GOT3 (cell line): Measurements from ENCODE around the gene RAB34.
A peak's percentile ranks its signal among the peaks of the same experiment; 100 is the strongest.

Experiments used
- DNase-seq: peaks from one replicate; lab custom pipeline; 2025; ENCODE audit warnings: mixed read lengths; lab: John Stamatoyannopoulos, UW

Gene RAB34

DNA sequence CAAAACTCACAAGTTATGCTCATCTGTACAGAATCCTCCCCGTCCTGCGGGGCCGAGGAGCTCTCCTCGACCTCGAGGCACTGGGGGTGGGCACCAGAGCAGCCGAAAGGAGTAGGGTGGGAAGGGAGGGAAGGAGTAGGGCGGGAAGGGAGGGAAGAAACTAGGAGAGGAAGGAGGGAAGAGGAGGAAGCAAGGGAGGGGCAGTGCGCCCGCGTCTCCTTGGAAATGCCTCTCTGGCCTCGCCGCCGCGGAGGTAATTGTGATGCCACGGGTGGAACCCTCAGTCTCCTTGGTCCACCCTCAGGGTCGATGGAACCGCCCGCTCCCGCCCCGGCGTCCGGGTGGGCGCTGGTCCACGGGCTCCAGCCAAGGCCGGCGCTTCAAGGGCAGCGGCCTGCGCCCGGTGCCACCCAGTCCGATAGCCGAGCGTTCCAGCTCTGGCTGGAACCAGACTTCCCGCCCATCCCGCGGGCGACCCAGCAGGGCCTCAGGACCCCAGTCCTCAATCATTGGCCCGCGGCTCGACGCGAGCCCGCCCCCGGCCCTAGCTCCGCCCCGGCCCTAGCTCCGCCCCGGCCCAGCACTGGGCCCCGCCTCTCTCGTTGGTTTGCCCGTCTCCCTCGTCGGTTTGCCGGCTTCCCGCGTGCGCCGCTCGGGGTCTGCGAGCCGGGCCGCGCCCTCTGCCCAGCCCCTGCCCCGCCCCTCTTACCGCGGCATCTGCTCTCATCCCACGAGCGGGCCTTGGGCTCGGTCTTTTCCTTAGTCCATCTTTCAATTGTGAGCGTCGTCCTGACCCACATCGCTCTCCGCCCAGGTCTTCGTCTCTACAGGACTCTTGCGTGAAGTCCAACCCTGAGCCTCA is 6.6 kb downstream of the RAB34 start:
- peak; percentile 88 for DNase-seq

DNA sequence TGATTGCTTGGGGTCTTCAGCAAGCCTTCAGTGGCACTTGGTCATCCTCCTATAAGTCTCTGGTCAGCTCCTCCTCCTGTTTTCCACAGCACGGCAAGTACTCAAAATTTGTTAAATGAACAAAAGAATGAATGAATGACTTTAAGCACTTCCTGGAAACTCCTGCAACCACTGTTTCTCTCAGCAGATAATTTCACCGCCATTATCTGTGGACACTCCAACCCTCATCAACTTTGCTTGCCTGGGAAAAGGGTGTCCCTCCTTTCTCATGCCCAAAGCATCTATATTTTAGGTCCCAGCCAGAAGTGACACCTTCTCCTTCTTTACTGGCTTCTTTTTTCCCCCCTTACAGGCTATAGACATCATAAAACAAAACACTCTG is 10.3 kb downstream of the RAB34 start:
- no peak for DNase-seq

DNA sequence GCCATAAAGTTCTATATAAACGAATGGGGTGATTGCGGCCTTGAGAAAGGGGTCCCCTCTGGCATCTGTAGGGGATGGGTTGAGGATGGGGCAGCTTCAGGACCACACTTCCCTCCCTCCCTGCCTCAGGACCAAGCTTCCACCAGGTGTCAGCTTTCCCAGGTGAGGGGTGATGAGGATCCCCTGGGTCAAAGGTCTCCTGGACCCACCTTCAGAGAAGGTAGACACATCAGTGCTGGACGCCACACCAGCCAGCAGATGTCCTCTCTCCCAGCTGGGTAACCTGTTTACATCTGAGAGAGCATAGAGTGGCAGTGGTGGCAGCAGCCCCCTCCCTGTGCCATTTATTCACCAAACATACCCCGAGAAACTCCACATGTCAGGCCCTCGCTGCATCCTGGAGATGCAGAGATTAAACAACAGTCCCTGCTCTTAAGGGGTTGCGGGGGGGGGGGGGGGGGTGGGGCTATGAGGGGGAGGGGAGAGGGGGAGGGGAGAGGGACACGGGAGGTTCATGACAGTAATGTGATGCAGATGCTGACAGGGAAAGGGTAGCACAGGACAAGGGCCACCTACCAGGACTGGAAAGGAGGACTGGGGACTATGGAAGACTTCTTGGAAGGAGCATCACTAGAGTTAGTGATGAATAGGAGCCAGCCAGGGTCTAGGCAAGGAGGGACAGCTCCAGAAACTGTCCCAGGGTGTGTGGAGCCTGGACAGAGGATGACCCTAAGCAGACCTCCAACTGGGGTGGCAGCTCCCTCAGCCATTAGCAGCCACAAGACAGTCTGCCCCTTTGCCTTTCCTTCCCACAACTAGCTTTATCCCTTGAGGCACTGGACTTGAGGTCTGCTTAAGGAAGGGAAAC is 11.0 kb downstream of the RAB34 start:
- no peak for DNase-seq

DNA sequence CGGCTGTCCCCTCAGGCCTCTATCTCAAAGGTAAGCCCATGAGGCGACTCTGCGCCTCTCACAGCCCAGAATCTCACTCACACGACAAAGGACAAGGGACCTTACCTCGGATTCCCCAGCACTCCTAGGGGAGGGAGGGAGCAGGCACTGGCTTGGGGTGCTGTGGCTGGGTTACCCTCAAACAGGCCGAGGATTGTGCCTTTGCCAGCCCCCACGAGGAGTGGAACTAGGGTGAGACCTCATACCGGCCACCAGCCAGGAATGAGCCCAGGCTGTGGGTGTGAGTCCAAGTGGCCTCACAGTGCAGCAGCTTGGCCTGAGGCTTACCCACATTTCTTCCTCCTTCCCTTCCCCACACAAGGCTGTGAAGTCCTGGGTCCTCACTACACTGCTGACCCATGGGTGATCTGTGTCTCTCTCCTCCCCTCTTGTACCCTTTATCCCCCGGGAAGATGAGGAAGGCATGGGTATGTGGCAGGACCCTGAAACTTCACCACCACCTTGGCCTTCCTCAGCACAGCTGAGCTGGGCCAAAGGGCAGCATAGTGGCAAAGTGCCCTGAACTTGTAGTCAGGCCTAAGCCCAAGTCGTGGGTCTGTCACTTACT is 11.8 kb downstream of the RAB34 start:
- DNase-seq = no peak

DNA sequence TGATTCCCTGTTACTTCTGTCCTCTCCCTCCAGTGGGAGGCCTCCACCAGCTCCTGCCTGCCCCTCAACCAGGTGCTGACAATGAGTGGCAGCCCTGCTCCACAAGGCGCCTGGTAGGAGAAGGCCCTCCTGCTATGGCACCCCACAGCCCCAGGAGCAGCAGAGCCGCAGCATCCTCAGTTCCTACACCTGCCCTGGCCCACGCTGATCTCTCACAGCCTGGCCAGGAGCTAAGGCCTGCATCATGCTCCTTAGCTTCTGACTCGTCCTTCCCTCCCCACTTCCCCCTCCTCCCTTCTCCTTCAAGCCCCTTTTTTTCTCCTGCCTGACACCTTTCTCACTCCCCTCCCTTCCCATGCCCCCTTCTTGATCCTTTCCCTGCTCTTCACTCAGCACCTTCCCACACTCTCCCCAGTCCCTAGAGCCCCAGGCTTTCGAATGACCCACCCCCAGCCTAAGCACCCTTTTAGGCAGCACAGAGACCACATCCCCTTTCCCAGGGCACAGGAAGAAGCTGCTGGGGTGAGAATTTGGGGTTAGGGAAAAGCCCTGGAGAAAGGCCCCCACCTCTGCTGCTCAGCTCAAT is 12.5 kb downstream of the RAB34 start:
- DNase-seq = no peak

GRCh38 chr17:28704219-28704858 is 13.3 kb downstream of the RAB34 start:
- DNase-seq = no peak

GRCh38 chr17:28703552-28704218 is 14.0 kb downstream of the RAB34 start:
- no peak for DNase-seq

DNA sequence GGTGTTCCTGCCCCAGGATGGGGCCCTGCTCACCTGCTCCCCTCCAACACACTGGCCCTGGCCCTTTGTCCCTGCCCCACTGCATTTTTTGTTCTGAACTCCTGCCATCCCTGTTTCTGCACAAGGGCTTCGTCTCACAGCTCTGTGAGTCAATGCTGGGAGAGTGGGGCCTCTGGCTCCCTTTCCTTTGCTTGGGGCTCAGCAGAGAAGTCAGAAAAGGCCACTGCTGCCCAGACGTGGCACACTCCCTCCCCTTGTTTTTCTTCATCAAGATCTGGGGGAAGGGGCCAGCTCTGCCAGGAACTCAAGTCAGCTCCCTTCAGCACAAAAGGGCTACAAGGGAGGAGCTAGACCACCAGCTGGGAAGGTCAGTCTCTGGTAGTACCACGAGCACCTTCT is 14.9 kb downstream of the RAB34 start:
- DNase-seq = no peak

DNA sequence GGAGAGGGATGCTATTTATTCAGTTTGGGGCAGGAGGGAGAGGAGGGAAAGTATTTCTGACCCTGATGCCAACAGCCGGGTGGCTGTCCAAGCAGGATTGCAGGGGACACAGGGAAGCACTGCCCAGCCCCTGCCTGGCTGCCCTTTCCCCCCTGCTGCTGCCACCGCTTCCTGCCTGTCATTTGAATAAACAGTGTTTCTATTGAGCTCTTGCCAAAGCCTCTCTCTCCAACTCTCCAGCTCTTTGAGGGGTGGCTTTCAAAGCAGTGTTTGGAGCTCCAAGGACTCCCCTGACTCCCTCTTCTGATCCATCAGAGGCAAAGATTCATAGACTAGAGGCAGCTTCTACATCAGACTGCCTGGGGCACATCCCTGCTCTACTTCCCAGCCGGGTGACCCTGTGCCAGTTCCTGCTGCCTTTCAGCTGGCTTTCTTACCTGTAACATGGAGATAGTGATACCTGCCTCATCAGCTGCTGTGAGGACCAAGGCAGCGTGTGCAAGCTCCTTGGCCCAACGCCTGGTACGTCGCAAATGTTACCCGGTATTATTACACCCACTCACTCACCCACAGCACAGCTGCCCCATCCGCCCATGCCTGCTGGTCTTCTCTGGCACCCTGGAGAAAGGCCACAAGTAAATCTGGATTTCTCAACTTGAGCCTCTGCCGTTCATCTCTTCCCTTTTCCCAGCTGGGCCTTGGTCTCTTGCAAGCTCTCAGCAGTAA is 15.5 kb downstream of the RAB34 start:
- no peak for DNase-seq

GRCh38 chr17:28700830-28701492 is 16.7 kb downstream of the RAB34 start:
- no peak for DNase-seq

DNA sequence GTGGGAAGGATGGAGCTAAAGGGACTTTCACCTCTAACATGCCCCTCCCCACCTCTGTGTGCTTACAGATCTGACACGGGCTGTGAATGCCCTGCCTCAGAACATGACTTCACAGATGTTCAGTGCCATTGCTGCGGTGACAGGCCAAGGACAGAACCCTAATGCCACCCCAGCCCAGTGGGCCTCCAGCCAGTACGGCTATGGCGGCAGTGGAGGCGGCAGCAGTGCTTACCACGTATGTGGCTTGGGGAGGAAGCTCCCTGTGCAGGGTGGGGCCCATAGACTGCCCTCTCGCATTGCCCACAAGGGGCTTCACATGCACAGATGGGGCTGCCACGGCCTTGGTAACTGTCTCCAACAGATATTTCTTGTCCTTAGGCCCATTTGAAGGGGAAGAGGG is 17.4 kb downstream of the RAB34 start:
- no peak for DNase-seq

DNA sequence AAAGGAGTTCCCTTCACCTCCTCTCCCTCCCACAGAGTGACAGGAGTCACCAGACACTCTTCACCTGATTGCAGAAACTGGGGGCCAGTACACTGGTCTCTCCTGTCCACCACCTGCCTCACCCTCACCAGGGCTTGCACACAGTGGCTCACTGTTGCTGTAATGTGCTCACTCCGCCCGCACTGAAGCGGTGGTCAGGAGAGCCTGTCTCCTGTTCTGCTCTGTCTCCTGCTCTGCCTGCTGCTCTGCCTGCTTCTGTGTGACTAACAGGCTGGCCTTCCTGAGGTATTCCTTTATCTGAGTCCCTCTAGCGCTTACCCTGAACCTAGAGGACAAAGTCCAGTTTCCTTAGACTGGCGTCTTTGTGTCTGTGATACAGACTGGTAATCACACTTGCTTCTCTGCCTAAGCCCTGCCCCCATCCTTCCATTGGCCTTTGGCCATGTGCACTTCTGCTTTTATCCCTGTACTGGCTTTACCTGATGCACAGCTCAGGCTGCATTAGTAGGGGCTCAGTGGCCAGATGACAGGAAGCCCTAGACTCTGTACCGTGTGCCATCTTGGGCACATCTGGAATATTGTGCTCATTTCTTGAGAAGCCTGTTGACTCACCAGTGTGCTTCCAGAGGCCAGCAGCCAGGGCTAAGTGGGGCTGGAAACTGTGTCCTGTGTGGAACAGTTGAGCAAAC is 19.3 kb downstream of the RAB34 start:
- DNase-seq = no peak

GRCh38 chr17:28693869-28694268 is 23.8 kb downstream of the RAB34 start:
- DNase-seq = no peak

DNA sequence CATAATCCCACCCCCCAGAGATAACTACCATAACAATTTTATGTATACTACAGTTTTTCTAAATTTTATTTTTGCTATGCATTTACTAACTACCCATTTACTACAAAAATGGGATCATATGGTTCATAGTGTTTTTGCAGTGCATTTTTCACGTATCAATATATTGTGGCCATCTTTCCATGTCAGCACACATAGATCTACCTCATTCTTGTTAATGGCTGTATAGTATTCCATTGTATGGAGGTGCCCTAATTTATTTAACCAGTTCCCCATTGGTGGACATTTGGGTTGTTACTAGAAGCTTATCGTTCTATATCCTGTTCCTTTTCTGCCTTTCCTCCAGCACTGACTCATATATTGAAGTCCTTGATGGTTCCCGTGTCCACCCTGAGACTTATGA is 28.7 kb downstream of the RAB34 start:
- no peak for DNase-seq

DNA sequence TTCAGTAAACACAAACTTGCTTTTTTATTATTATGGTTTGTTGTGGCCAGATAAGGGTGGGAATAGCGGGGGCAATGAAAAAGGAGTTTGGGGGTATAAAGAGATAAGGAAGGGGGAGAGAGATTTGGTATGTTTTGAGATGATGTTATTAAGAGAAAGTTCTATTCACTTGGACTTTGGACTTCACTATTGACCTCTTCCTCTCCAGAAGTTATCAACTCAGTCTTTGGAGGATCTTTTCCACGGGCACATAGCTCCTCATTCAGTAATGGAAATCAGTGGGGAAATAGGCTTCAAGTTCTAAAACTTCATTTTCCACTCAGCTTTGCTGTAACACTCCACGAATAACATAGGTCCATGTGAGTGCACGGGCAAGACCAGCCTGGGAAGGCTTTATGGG is 29.2 kb downstream of the RAB34 start:
- no peak for DNase-seq

DNA sequence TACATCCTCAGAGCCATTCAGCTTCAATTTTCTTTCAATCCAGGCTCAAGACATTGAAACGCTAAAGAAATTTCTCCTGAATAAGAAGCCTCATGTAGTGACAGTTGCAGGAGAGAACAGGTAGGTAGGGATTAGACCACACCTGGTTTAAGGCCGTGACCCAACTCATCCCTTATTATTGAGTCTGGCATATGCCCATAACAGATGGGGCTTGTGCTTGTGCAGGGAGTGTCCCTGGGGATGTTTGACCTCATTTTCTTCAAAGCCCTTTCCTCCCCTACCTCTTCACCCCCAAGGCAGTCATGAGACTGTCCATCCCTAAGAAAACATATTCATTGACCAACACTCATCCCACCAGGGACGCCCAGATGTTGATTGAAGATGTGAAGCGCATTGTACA is 31.4 kb downstream of the RAB34 start:
- no peak for DNase-seq

DNA sequence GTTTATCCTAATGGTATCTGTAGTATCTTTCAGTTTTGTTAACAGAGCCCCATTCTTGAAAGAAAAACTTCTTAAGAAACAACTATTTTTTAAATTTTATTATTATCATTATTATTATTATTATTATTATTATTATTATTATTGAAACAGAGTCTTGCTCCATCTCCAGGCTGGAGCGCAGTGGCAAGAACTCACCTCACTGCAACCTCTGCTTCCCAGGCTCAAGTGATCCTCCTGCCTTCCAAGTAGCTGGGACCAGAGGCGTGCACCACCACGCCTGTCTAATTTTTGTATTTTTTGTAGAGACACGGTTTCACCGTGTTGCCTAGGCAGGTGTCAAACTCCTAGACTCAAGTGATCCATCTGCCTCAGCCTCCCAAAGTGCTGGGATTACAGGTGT is 32.3 kb downstream of the RAB34 start:
- DNase-seq = no peak

DNA sequence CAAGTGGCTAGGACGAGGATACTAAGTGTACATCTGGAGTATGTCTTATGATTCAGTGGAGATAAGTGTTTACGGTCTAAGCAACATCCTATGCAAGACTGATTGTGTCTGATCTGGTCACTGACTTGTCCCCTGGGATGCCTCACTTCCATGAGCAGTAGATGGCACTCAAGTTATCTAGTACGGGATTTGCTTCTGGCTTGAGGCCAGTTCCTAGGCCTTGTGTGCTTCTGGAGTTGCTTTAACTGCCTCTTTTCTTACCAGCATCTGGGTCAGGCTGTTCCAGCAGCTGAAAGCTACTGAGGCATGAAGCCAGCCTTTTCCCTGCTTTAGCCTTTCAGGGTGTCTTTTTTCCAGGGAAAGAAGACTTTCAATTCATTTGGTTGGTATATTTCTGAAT is 32.7 kb downstream of the RAB34 start:
- DNase-seq = no peak

DNA sequence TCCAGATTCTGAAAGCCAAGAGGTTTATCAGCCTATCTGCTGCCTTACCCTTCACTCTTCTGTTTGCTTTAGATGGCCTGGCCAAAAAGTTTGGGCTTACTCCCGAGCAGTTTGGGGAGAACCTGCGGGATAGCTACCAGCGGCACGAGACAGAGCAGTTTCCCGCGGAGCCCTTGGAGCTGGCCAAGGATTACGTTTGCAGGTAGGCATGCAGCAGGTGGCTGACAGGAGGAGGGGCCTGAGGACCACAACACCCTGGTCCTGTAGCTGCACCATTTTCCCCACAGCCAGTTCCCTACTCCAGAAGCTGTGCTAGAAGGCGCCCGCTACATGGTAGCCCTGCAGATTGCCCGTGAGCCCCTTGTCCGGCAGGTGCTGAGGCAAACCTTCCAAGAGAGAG is 35.0 kb downstream of the RAB34 start:
- no peak for DNase-seq

DNA sequence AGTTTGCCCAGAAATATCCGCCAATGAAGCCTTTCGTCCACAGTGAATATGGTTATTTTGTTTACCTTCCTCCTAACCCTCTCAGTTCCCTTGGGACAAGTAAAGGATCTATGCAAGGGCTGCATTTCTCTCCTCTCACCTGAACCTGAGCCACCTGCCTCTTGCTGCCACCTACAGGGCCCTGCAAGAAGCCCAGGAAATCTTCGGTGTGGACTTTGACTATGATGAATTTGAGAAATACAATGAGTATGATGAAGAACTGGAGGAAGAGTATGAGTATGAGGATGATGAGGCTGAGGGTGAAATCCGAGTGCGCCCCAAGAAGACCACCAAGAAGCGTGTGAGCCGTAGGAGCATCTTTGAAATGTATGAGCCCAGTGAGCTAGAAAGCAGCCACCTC is 41.7 kb downstream of the RAB34 start:
- DNase-seq = no peak
